Stimulated activated CD8-positive, alpha-beta memory T cell treated with anti-CD3 and anti-CD28 coated beads, Interleukin-7, amount 100 ng/mL, for 1 hour (primary cell): ENCODE data around the gene OR52K2.
"Not testable (repeated sequence)": the region's sequence is repeated elsewhere in the genome, so short reads cannot be mapped to it uniquely, and the experiment has no call there.

Source experiments
- DNase-seq, 2 donors: peaks; one replicate each; pipeline ENCODE4 v3.0.0-alpha.2; 2020; ENCODE audit warnings: low read depth in 2 of 2

OR52K2 gene

GRCh38 chr11:4448995-4449394 is at the start of gene OR52K2:
OR52K2 (plus strand) TSS chr11:4449295; CDS start chr11:4449340, 45 bp downstream.
- no peak for DNase-seq

DNA sequence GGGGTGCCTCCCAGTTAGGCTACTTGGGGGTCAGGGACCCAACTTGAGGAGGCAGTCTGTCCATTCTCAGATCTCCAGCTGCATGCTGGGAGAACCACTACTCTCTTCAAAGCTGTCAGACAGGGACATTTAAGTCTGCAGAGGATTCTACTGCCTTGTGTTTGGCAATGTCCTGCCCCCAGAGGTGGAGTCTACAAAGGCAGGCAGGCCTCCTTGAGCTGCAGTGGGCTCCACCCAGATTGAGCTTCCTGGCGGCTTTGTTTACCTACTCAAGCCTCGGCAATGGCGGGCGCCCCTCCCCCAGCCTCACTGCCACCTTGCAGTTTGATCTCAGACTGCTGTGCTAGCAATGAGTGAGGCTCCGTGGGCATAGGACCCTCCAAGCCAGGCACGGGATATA is 42.9 kb upstream of the OR52K2 start:
- DNase-seq: not testable (repeated sequence)

DNA sequence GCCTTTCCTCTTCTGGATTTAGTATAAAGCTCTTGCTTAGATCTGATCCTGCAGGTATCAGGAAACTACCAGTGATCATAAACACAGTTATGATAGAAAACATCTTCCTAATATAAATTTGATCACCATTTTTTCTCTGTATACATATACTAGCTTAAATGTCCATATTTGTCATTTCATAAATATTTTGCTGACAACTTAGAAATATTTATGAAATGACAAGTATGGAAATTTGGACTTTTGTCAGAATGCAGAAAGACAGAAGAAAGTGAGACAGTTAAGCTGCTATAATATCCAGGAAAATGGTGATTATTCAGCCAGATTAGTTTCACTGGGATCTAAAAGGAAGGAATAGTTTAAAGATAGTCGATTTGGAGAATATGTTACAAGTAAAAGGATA is 32.8 kb upstream of the OR52K2 start:
- no peak for DNase-seq

- no peak for DNase-seq
Measured at GRCh38 chr11:4416816-4417215, 32.3 kb upstream of the OR52K2 start.

DNA sequence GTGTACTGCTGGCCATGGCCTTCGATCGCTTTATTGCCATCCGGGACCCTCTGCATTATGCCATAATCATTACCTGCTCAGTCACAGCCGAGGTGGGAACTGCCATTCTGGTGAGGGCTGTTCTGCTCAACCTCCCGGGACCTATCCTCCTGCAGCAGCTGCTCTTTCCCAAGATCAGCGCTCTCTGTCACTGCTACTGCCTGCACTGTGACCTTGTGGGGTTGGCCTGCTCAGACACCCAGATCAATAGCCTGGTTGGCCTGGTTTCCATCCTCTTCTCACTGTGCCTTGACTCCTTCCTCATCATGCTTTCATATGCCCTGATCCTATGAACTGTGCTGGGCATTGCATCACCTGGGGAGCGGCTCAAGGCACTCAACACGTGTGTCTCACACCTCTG is 30.7 kb upstream of the OR52K2 start:
- no peak for DNase-seq

GRCh38 chr11:4430051-4430450 is 19.0 kb upstream of the OR52K2 start:
- no peak for DNase-seq

GRCh38 chr11:4433856-4434255 is 15.2 kb upstream of the OR52K2 start:
- DNase-seq: no peak

DNA sequence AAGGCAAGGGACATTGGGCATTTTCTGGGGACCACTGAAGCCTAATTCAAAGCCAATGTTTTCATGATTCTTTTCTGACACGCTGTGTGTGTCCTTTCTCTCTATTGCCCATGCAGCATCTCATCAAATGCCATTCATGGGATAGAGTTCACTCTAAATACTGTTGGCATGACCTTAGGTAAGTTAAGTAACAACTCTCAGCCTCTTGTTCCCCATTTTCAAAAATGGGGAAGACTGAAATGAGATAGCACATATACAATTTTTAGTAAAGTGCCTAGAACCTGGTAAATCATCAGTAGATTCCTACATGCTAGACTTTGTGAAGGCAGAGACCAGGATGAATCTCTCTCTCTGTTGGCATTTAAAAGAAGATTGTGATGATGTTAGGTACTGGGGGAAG is 12.7 kb upstream of the OR52K2 start:
- no peak for DNase-seq

DNA sequence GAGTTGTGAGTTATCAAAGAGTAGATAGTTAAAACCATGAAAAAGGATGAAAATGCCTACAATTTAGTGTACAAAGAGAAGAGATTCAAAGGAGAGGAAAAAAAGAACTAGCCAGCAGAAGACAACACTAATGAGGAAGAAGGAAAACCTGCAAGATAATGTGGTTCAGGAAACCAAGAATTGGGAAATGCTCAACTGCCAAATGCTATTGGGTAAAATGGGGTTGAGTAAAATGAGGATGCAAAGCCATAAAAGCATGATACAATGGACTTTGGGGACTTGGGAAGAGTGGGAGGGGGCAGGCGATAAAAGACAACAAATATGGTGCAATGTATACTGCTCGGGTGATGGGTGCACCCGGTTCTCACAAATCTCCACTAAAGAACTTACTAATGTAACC is 7.6 kb upstream of the OR52K2 start:
- no peak for DNase-seq

GRCh38 chr11:4443232-4443891 is 5.7 kb upstream of the OR52K2 start:
- DNase-seq: no peak

- no peak for DNase-seq
Measured at GRCh38 chr11:4453118-4453517, 4.0 kb downstream of the OR52K2 start.

DNA sequence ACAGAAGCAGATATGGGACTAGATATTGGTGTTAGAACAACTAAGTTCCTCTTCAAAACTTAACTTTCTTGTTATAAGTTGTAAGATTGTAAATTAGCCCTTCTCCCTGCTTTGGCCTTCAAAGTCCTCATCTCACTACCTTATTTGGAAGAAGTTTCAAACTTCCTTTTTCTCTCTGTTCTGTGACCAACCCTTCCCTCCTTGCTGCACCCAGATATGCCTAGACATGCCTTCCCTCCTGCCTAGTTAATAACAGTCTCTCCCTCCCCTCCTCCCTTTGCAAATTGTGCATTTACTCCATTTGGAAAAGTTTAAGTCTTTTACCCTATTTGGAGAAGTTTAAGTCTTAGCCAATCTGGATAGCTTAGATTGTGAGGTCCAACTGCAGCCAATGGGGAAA is 4.9 kb downstream of the OR52K2 start:
- no peak for DNase-seq

- no peak for DNase-seq
Measured at GRCh38 chr11:4455419-4455818, 6.3 kb downstream of the OR52K2 start.

GRCh38 chr11:4459500-4459899 is 10.4 kb downstream of the OR52K2 start:
- no peak for DNase-seq

DNA sequence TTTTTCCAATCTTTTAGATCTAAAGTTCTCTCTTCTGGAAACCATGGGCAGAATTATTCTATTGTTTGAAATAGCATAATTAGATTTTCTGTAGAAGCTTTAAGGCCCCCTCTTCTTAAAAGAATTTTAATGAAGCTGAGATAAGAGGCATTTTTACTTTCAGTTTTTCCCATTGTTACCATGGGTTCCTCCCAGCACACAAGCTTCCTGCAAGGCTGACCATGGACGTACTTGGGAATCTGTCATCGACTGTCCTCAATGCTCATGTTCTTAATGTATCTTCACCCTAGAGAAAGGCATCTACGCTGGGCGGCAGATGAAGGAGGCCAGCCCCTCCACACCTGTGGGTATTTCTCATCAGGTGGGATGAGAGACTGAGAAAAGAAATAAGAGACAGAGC is 11.1 kb downstream of the OR52K2 start:
- no peak for DNase-seq

- no peak for DNase-seq
Measured at GRCh38 chr11:4464216-4465159, 15.4 kb downstream of the OR52K2 start.

GRCh38 chr11:4465407-4465806 is 16.3 kb downstream of the OR52K2 start:
- no peak for DNase-seq

DNA sequence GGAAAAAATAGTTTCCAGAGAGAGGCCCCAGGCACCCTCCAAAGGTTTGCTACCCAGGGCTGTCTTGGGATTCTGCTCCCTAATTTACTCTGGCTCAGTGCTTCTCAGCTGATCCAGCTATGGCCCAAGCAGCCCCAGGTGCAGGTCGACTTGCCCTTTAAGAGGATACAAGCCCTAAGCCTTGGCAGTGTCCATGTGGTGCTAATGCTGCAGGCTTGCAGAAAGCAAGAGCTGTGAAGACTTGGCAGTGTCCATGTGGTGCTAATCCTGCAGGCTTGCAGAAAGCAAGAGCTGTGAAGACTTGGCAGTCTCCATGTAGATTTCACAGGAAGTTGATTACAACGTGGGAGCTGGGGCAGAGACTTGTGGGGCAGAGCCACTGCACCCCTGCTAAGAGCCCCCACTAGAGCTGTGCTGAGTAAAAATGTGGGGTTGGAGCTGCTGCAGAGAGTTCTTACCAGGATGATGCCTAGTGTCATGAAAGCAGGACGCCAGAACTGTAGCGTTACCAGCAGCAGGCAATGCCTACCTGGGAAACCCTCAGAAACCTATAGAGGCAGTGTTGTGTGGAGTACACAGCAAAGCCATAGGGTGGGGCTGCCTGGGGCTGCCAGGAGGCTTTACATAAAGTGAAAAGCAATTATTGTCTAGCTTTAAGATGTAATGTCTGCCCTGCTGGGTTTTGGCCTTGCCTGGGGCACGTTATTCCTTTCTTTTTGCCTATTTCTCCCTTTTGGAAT is 17.2 kb downstream of the OR52K2 start:
- DNase-seq: no peak

DNA sequence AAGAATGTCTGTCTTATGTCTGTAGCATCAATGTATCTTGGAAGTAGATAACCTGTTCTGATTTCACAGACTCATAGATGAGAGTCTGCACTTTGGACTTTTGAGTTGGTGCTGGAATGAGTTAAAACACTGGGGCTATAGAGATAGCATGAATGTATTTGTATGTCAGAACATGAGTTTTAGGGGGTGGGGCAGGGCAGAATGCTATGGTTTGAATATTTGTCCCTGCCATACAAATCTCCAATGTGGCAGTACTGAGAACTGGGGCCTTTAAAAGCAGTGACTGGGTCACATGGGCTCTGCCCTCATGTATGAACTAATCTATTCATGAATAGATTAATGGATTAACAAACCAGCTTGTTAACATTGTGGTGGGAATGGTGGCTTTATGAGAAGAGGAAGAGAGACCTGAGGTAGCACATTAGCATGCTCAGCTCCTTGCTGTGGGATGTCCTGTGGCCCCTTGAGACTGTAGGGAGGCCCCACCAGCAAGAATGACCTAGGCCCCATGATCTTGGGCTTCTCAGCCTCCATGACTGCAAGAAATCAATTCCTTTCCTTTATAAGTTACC is 17.9 kb downstream of the OR52K2 start:
- no peak for DNase-seq

- DNase-seq: no peak
Measured at GRCh38 chr11:4467811-4468606, 18.9 kb downstream of the OR52K2 start.

DNA sequence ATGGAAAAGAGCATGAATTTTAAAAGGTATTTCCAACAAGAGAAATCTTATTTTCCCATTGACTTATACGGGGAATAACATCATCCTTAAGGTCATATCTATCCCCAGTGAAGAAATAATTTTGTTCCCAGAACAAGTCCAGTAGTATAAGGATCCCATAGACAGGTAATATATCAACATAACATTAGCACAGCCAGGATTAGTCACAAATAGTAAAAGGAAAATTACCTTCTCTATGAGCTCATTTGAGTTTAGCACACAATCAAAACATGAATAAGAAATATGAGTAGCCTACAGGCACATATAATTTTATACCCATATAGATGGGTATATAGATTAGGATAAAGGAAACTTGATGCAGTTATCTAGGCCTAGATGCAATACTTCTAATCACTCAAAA is 30.5 kb downstream of the OR52K2 start:
- DNase-seq: no peak
